ENCODE data around the gene PLAU. TPM values are rescaled to one million over a fixed set of nuclear protein-coding genes. Genes with fewer than 3 reads are reported as not detected.

PLAU gene
- total RNA-seq, 4 donors from 2014 or later: 8.8 to 15.9 (median 11.9) TPM

DNA sequence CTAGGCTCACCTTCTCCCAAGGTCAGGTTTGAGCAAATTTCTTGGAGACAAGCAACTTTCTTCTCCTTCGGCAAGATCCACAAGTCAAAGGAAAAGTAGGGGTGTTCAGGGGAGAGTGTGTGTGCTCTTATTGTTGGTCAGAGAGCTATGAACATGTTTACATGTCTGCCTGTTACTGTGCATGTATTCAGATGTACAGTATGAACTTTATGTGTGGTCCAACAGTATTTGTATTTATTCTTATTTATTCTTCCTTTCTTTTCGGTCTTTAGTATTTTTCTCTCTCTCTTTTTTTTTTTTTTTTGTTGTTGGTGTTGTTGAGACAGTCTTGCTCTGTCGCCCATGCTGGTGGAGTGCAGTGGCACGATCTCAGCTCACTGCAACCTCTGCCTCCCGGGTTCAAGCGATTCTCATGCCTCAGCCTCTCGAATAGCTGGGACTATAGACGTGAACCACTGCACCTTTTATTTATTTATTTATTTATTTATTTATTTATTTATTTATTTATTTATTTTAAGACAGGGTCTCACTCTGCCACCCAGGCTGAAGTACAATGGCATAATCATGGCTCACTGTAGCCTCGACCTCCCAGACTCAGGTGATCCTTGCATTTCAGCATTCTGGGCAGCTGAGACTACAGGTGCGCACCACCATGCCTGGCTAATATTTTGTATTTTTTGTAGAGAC, 38.2 kb downstream of the PLAU start:
- H3K27ac ChIP-seq: no peak overlapping the region
- TF ChIP-seq POLR2A (IDR thresholded peaks at IDR 0.05): no peak
- TF ChIP-seq CTCF (IDR thresholded peaks at IDR 0.05): no peak
- no peaks in the 10 kb centered on the region for H3K27me3 ChIP-seq
- H3K4me1 ChIP-seq: no peaks in the 10 kb centered on the region
- H3K9me3 ChIP-seq: no peaks in the 10 kb centered on the region
- intact Hi-C loops (cut with DNase I): no loop called here
- DNase-seq: no peak
- WGBS, 2 donors: 84 to 93% methylated on average over 10 of the region's 10 CpGs
- no peak overlapping the region for H3K4me3 ChIP-seq
- no peaks in the 10 kb centered on the region for H3K36me3 ChIP-seq

- no peak for DNase-seq
- intact Hi-C loops (cut with DNase I): no loop called here
- no peak overlapping the region for H3K27ac ChIP-seq
- 85 to 86% methylated on average over 13 of the region's 13 CpGs for WGBS, 2 donors
- no peaks in the 10 kb centered on the region for H3K9me3 ChIP-seq
- no peaks in the 10 kb centered on the region for H3K36me3 ChIP-seq
- H3K27me3 ChIP-seq: no peaks in the 10 kb centered on the region
- TF ChIP-seq POLR2A (IDR thresholded peaks at IDR 0.05): no peak
- TF ChIP-seq CTCF (IDR thresholded peaks at IDR 0.05): no peak
- H3K4me3 ChIP-seq: no peak overlapping the region
- no peaks in the 10 kb centered on the region for H3K4me1 ChIP-seq
These were observed 39.4 kb downstream of the PLAU start for GRCh38 chr10:73950155-73950948.

GRCh38 chr10:73953665-73954064, 42.7 kb downstream of the PLAU start:
- H3K9me3 ChIP-seq: no peaks in the 10 kb centered on the region
- no peak overlapping the region for H3K4me3 ChIP-seq
- intact Hi-C loops (cut with DNase I): no loop called here
- H3K27ac ChIP-seq: no peak overlapping the region
- 50 to 89% methylated on average over 1 of the region's 1 CpG for WGBS, 2 donors
- no peaks in the 10 kb centered on the region for H3K27me3 ChIP-seq
- DNase-seq: no peak
- no peak for TF ChIP-seq CTCF (IDR thresholded peaks at IDR 0.05)
- no peak for TF ChIP-seq POLR2A (IDR thresholded peaks at IDR 0.05)
- H3K36me3 ChIP-seq: no peaks in the 10 kb centered on the region
- H3K4me1 ChIP-seq: peaks cover 3 to 15% (median 9%) of the 10 kb centered on the region in 3 donors

DNA sequence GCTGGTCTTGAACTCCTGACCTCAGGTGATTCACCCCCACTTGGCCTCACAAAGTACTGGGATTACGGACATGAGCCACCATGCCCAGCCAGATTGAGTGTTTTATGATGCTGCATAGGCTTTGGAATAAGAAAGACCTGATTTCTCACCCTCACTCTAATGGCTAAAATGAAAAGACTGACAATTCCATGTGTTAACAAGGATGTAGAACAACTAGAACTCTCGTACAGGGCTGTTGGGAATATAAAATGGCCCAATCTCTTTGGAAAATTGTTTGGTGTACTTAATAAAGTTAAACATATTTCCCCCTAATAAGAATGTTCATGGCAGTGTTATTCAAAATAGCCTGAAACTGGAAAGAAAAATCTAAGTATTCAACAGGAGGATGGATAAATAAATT, 43.8 kb downstream of the PLAU start:
- Histone ChIP-seq H3K27ac (no peak overlapping the region), H3K4me1 (peaks cover 3 to 15% (median 9%) of the 10 kb centered on the region in 3 donors), H3K36me3 (no peaks in the 10 kb centered on the region), H3K4me3 (no peak overlapping the region), H3K27me3 (no peaks in the 10 kb centered on the region), H3K9me3 (no peaks in the 10 kb centered on the region)
- intact Hi-C loops (cut with DNase I): no loop called here
- no peak for DNase-seq
- TF ChIP-seq CTCF (IDR thresholded peaks at IDR 0.05) (no peak), POLR2A (IDR thresholded peaks at IDR 0.05) (no peak)
- 83 to 90% methylated on average over 2 of the region's 2 CpGs for WGBS, 2 donors

DNA sequence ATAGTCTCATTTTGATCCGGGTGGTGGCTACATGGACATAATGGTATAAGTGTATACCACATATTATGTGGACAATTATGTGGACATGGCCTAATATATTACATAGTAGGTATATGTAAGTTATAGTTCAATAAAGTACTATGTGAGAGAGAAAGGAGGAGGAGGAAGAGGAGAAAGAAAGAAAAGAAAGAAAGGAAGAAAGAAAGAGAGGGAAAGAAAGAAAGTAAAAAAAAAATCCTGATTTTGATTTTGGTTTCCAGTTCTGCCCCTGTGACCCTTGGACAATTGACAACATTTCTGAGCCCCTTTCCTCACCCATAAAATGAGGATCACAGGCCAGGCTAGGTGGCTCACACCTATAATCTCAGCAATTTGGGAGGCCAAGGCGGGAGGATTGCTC, 44.8 kb downstream of the PLAU start:
- Histone ChIP-seq H3K27me3 (no peaks in the 10 kb centered on the region), H3K4me3 (no peak overlapping the region), H3K4me1 (peaks cover 3 to 15% (median 9%) of the 10 kb centered on the region in 3 donors), H3K27ac (no peak overlapping the region), H3K36me3 (no peaks in the 10 kb centered on the region), H3K9me3 (no peaks in the 10 kb centered on the region)
- intact Hi-C loops (cut with DNase I): no loop called here
- DNase-seq: no peak
- no peak for TF ChIP-seq POLR2A (IDR thresholded peaks at IDR 0.05)
- TF ChIP-seq CTCF (IDR thresholded peaks at IDR 0.05): no peak
- 90 to 95% methylated on average over 2 of the region's 2 CpGs for WGBS, 2 donors
